CD4-positive, alpha-beta T cell treated with Interleukin-15 for 1 hour (primary cell): ENCODE measurements around the gene GSTM1.
A peak's percentile ranks its signal among the peaks of the same experiment; 100 is the strongest.
"Not testable (repeated sequence)": the region's sequence is repeated elsewhere in the genome, so short reads cannot be mapped to it uniquely, and the experiment has no call there.

ENCODE experiments used
- DNase-seq: peaks from one replicate; pipeline ENCODE4 v3.0.0-alpha.2; 2020

The GSTM1 gene

GRCh38 chr1:109660691-109661026 is 27.0 kb upstream of the GSTM1 start:
- DNase-seq, result not testable (repeated sequence)

GRCh38 chr1:109661391-109661790 is 26.2 kb upstream of the GSTM1 start:
- DNase-seq, result no peak

GRCh38 chr1:109664671-109665070 is 22.9 kb upstream of the GSTM1 start:
- no peak for DNase-seq

GRCh38 chr1:109667452-109668122 is 20.0 kb upstream of the GSTM1 start, which contains the start of gene GSTM2:
Gene GSTM2, plus strand, starts transcription at chr1:109668057. Its CDS starts 59 bp downstream, at chr1:109668116.
- DNase-seq, result peak; percentile 77

- DNase-seq, result no peak
Observed at GRCh38 chr1:109668123-109668775, 19.4 kb upstream of the GSTM1 start.

- DNase-seq, result no peak
Observed at GRCh38 chr1:109669246-109669948, 18.2 kb upstream of the GSTM1 start.

GRCh38 chr1:109669949-109670302 is 17.7 kb upstream of the GSTM1 start:
- not testable (repeated sequence) for DNase-seq

GRCh38 chr1:109671067-109671466 is 16.6 kb upstream of the GSTM1 start:
- no peak for DNase-seq

GRCh38 chr1:109673861-109674260 is 13.8 kb upstream of the GSTM1 start:
- DNase-seq, result not testable (repeated sequence)

- DNase-seq, result not testable (repeated sequence)
Observed at GRCh38 chr1:109676683-109677381, 10.8 kb upstream of the GSTM1 start.

GRCh38 chr1:109677459-109677858 is 10.2 kb upstream of the GSTM1 start:
- DNase-seq, result no peak

- DNase-seq, result not testable (repeated sequence)
Observed at GRCh38 chr1:109678637-109679036, 9.0 kb upstream of the GSTM1 start.

- not testable (repeated sequence) for DNase-seq
Observed at GRCh38 chr1:109684777-109685176, 2.8 kb upstream of the GSTM1 start.

GRCh38 chr1:109685399-109685798 is 2.2 kb upstream of the GSTM1 start:
- not testable (repeated sequence) for DNase-seq

- DNase-seq, result not testable (repeated sequence)
Observed at GRCh38 chr1:109685890-109686289, 1.7 kb upstream of the GSTM1 start.

GRCh38 chr1:109687109-109687508 is 508 bp upstream of the GSTM1 start:
- DNase-seq, result not testable (repeated sequence)

GRCh38 chr1:109689844-109690405 is 2.3 kb downstream of the GSTM1 start:
- DNase-seq, result no peak

GRCh38 chr1:109691759-109692158 is 4.1 kb downstream of the GSTM1 start:
- no peak for DNase-seq

GRCh38 chr1:109694400-109694799 is 6.8 kb downstream of the GSTM1 start:
- not testable (repeated sequence) for DNase-seq

- not testable (repeated sequence) for DNase-seq
Observed at GRCh38 chr1:109695138-109695537, 7.5 kb downstream of the GSTM1 start.

- no peak for DNase-seq
Observed at GRCh38 chr1:109697066-109697465, 9.4 kb downstream of the GSTM1 start.

- not testable (repeated sequence) for DNase-seq
Observed at GRCh38 chr1:109697861-109698260, 10.2 kb downstream of the GSTM1 start.

GRCh38 chr1:109702940-109703339 is 15.3 kb downstream of the GSTM1 start:
- not testable (repeated sequence) for DNase-seq
